Measurements from ENCODE around the gene VPS16.

The VPS16 gene

GRCh38 chr20:2880650-2881049 is 40.1 kb downstream of the VPS16 start:
- H3K27ac ChIP-seq (ENCODE audit: low read length), result no peak overlapping the region
- no peaks in the 10 kb centered on the region for H3K36me3 ChIP-seq (ENCODE audit: control insufficient read depth, insufficient read depth, low read length)
- WGBS (ENCODE audit: insufficient coverage, insufficient read length), result no CpG with 5 or more reads among the region's 7 CpGs
- no peak overlapping the region for H3K4me3 ChIP-seq (ENCODE audit: low read length)
- H3K27me3 ChIP-seq (ENCODE audit: control insufficient read depth, insufficient read depth, low read length), result no peaks in the 10 kb centered on the region
- no peaks in the 10 kb centered on the region for H3K9me3 ChIP-seq (ENCODE audit: control insufficient read depth, insufficient read depth, low read length)
- DNase-seq (ENCODE audit: low read depth, low spot score), result no peak
- peaks cover 2% of the 10 kb centered on the region; the same call in 1 of the 2 replicates for H3K4me1 ChIP-seq (ENCODE audit: control insufficient read depth, insufficient read depth, low read length)

- WGBS (ENCODE audit: insufficient coverage, insufficient read length), result no CpG with 5 or more reads among the region's 3 CpGs
- no peak for DNase-seq (ENCODE audit: low read depth, low spot score)
- Histone ChIP-seq H3K4me3 (ENCODE audit: low read length) (no peak overlapping the region), H3K36me3 (ENCODE audit: control insufficient read depth, insufficient read depth, low read length) (no peaks in the 10 kb centered on the region), H3K27me3 (ENCODE audit: control insufficient read depth, insufficient read depth, low read length) (no peaks in the 10 kb centered on the region), H3K27ac (ENCODE audit: low read length) (no peak overlapping the region), H3K9me3 (ENCODE audit: control insufficient read depth, insufficient read depth, low read length) (no peaks in the 10 kb centered on the region), H3K4me1 (ENCODE audit: control insufficient read depth, insufficient read depth, low read length) (no peaks in the 10 kb centered on the region)
Measured at GRCh38 chr20:2883726-2884637, 43.4 kb downstream of the VPS16 start.

GRCh38 chr20:2887715-2888114 is 47.2 kb downstream of the VPS16 start:
- Histone ChIP-seq H3K36me3 (ENCODE audit: control insufficient read depth, insufficient read depth, low read length) (no peaks in the 10 kb centered on the region), H3K9me3 (ENCODE audit: control insufficient read depth, insufficient read depth, low read length) (no peaks in the 10 kb centered on the region), H3K4me3 (ENCODE audit: low read length) (no peak overlapping the region), H3K27ac (ENCODE audit: low read length) (no peak overlapping the region), H3K4me1 (ENCODE audit: control insufficient read depth, insufficient read depth, low read length) (no peaks in the 10 kb centered on the region), H3K27me3 (ENCODE audit: control insufficient read depth, insufficient read depth, low read length) (no peaks in the 10 kb centered on the region)
- DNase-seq (ENCODE audit: low read depth, low spot score), result no peak
- WGBS (ENCODE audit: insufficient coverage, insufficient read length), result no CpG with 5 or more reads among the region's 3 CpGs

GRCh38 chr20:2888224-2888955 is 47.8 kb downstream of the VPS16 start:
- Histone ChIP-seq H3K9me3 (ENCODE audit: control insufficient read depth, insufficient read depth, low read length) (no peaks in the 10 kb centered on the region), H3K27me3 (ENCODE audit: control insufficient read depth, insufficient read depth, low read length) (no peaks in the 10 kb centered on the region), H3K4me3 (ENCODE audit: low read length) (no peak overlapping the region), H3K27ac (ENCODE audit: low read length) (no peak overlapping the region), H3K4me1 (ENCODE audit: control insufficient read depth, insufficient read depth, low read length) (no peaks in the 10 kb centered on the region), H3K36me3 (ENCODE audit: control insufficient read depth, insufficient read depth, low read length) (no peaks in the 10 kb centered on the region)
- no CpG with 5 or more reads among the region's 4 CpGs for WGBS (ENCODE audit: insufficient coverage, insufficient read length)
- DNase-seq (ENCODE audit: low read depth, low spot score), result no peak

GRCh38 chr20:2889209-2889608 is 48.7 kb downstream of the VPS16 start:
- Histone ChIP-seq H3K36me3 (ENCODE audit: control insufficient read depth, insufficient read depth, low read length) (no peaks in the 10 kb centered on the region), H3K27me3 (ENCODE audit: control insufficient read depth, insufficient read depth, low read length) (no peaks in the 10 kb centered on the region), H3K27ac (ENCODE audit: low read length) (no peak overlapping the region), H3K4me3 (ENCODE audit: low read length) (no peak overlapping the region), H3K9me3 (ENCODE audit: control insufficient read depth, insufficient read depth, low read length) (no peaks in the 10 kb centered on the region), H3K4me1 (ENCODE audit: control insufficient read depth, insufficient read depth, low read length) (no peaks in the 10 kb centered on the region)
- WGBS (ENCODE audit: insufficient coverage, insufficient read length), result 100% methylated on average over 1 of the region's 1 CpG
- DNase-seq (ENCODE audit: low read depth, low spot score), result no peak

GRCh38 chr20:2889797-2890196 is 49.3 kb downstream of the VPS16 start:
- Histone ChIP-seq H3K36me3 (ENCODE audit: control insufficient read depth, insufficient read depth, low read length) (no peaks in the 10 kb centered on the region), H3K27me3 (ENCODE audit: control insufficient read depth, insufficient read depth, low read length) (no peaks in the 10 kb centered on the region), H3K9me3 (ENCODE audit: control insufficient read depth, insufficient read depth, low read length) (no peaks in the 10 kb centered on the region), H3K27ac (ENCODE audit: low read length) (no peak overlapping the region), H3K4me3 (ENCODE audit: low read length) (no peak overlapping the region), H3K4me1 (ENCODE audit: control insufficient read depth, insufficient read depth, low read length) (no peaks in the 10 kb centered on the region)
- WGBS (ENCODE audit: insufficient coverage, insufficient read length), result no CpG with 5 or more reads among the region's 3 CpGs
- DNase-seq (ENCODE audit: low read depth, low spot score), result no peak

- no peaks in the 10 kb centered on the region for H3K36me3 ChIP-seq (ENCODE audit: control insufficient read depth, insufficient read depth, low read length)
- H3K4me1 ChIP-seq (ENCODE audit: control insufficient read depth, insufficient read depth, low read length), result no peaks in the 10 kb centered on the region
- H3K4me3 ChIP-seq (ENCODE audit: low read length), result no peak overlapping the region
- H3K27ac ChIP-seq (ENCODE audit: low read length), result no peak overlapping the region
- DNase-seq (ENCODE audit: low read depth, low spot score), result no peak
- WGBS (ENCODE audit: insufficient coverage, insufficient read length), result no CpG with 5 or more reads among the region's 2 CpGs
- H3K9me3 ChIP-seq (ENCODE audit: control insufficient read depth, insufficient read depth, low read length), result no peaks in the 10 kb centered on the region
- H3K27me3 ChIP-seq (ENCODE audit: control insufficient read depth, insufficient read depth, low read length), result no peaks in the 10 kb centered on the region
Measured at GRCh38 chr20:2890742-2891141, 50.2 kb downstream of the VPS16 start.

- no peak overlapping the region for H3K4me3 ChIP-seq (ENCODE audit: low read length)
- no CpG with 5 or more reads among the region's 2 CpGs for WGBS (ENCODE audit: insufficient coverage, insufficient read length)
- no peaks in the 10 kb centered on the region for H3K4me1 ChIP-seq (ENCODE audit: control insufficient read depth, insufficient read depth, low read length)
- H3K36me3 ChIP-seq (ENCODE audit: control insufficient read depth, insufficient read depth, low read length), result no peaks in the 10 kb centered on the region
- H3K9me3 ChIP-seq (ENCODE audit: control insufficient read depth, insufficient read depth, low read length), result no peaks in the 10 kb centered on the region
- DNase-seq (ENCODE audit: low read depth, low spot score), result no peak
- H3K27me3 ChIP-seq (ENCODE audit: control insufficient read depth, insufficient read depth, low read length), result no peaks in the 10 kb centered on the region
- no peak overlapping the region for H3K27ac ChIP-seq (ENCODE audit: low read length)
Measured at GRCh38 chr20:2891343-2891742, 50.8 kb downstream of the VPS16 start.

GRCh38 chr20:2892376-2892775 is 51.8 kb downstream of the VPS16 start:
- WGBS (ENCODE audit: insufficient coverage, insufficient read length), result no CpG with 5 or more reads among the region's 3 CpGs
- no peaks in the 10 kb centered on the region for H3K9me3 ChIP-seq (ENCODE audit: control insufficient read depth, insufficient read depth, low read length)
- no peaks in the 10 kb centered on the region for H3K36me3 ChIP-seq (ENCODE audit: control insufficient read depth, insufficient read depth, low read length)
- no peaks in the 10 kb centered on the region for H3K4me1 ChIP-seq (ENCODE audit: control insufficient read depth, insufficient read depth, low read length)
- H3K27me3 ChIP-seq (ENCODE audit: control insufficient read depth, insufficient read depth, low read length), result no peaks in the 10 kb centered on the region
- no peak overlapping the region for H3K27ac ChIP-seq (ENCODE audit: low read length)
- DNase-seq (ENCODE audit: low read depth, low spot score), result no peak
- H3K4me3 ChIP-seq (ENCODE audit: low read length), result no peak overlapping the region

- Histone ChIP-seq H3K4me3 (ENCODE audit: low read length) (no peak overlapping the region), H3K9me3 (ENCODE audit: control insufficient read depth, insufficient read depth, low read length) (no peaks in the 10 kb centered on the region), H3K36me3 (ENCODE audit: control insufficient read depth, insufficient read depth, low read length) (no peaks in the 10 kb centered on the region), H3K27me3 (ENCODE audit: control insufficient read depth, insufficient read depth, low read length) (no peaks in the 10 kb centered on the region), H3K27ac (ENCODE audit: low read length) (no peak overlapping the region), H3K4me1 (ENCODE audit: control insufficient read depth, insufficient read depth, low read length) (no peaks in the 10 kb centered on the region)
- DNase-seq (ENCODE audit: low read depth, low spot score), result no peak
- WGBS (ENCODE audit: insufficient coverage, insufficient read length), result no CpG with 5 or more reads among the region's 2 CpGs
Measured at GRCh38 chr20:2894221-2894620, 53.7 kb downstream of the VPS16 start.

Data from iPS DF 6.9 (cell line).